HG03432 (cell line): ENCODE results near the gene PKD1L1.

Experiments
- ATAC-seq: cut with Tn5 transposase; IDR thresholded peaks from one replicate; pipeline ENCODE4 v1.9.1; 2021; ENCODE audit warnings: mild to moderate bottlenecking, moderate library complexity; ENCODE audit not compliant: unreplicated experiment

The PKD1L1 gene

GRCh38 chr7:47746468-47746867, 201.8 kb downstream of the PKD1L1 start:
- no peak for ATAC-seq

- no peak for ATAC-seq
Observed at GRCh38 chr7:47744883-47745282, 203.4 kb downstream of the PKD1L1 start.

- ATAC-seq = no peak
Observed at GRCh38 chr7:47743965-47744591, 204.2 kb downstream of the PKD1L1 start.

- no peak for ATAC-seq
Observed at GRCh38 chr7:47741984-47742383, 206.3 kb downstream of the PKD1L1 start.

- no peak for ATAC-seq
Observed at GRCh38 chr7:47739891-47740290, 208.4 kb downstream of the PKD1L1 start.

GRCh38 chr7:47739301-47739875, 208.9 kb downstream of the PKD1L1 start:
- ATAC-seq = no peak

- ATAC-seq = no peak
Observed at GRCh38 chr7:47738563-47739166, 209.6 kb downstream of the PKD1L1 start.

- ATAC-seq = no peak
Observed at GRCh38 chr7:47737601-47738000, 210.7 kb downstream of the PKD1L1 start.

GRCh38 chr7:47735431-47736345, 212.6 kb downstream of the PKD1L1 start:
- no peak for ATAC-seq

- no peak for ATAC-seq
Observed at GRCh38 chr7:47734949-47735291, 213.3 kb downstream of the PKD1L1 start.

GRCh38 chr7:47734287-47734948, 213.8 kb downstream of the PKD1L1 start:
- ATAC-seq = no peak

DNA sequence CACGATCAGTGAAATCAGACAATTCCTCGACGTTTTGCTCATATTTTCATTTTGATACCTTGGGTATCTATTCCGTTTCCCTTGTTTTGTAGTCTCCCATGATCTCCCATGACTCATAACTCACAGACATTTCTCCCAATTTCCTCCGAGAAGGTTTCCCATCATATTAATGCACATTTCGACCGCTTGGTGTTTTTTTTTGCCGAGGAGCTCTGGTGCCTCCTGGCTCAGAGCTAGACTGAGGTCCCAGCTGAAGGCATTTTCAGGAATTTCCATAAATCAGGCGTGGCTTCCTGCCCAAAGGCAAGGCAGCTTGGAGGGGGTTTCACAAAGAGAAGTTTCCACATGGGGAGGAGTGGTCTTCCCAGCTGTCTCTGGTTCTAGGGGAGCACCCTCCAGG, 218.1 kb downstream of the PKD1L1 start:
- ATAC-seq = no peak

DNA sequence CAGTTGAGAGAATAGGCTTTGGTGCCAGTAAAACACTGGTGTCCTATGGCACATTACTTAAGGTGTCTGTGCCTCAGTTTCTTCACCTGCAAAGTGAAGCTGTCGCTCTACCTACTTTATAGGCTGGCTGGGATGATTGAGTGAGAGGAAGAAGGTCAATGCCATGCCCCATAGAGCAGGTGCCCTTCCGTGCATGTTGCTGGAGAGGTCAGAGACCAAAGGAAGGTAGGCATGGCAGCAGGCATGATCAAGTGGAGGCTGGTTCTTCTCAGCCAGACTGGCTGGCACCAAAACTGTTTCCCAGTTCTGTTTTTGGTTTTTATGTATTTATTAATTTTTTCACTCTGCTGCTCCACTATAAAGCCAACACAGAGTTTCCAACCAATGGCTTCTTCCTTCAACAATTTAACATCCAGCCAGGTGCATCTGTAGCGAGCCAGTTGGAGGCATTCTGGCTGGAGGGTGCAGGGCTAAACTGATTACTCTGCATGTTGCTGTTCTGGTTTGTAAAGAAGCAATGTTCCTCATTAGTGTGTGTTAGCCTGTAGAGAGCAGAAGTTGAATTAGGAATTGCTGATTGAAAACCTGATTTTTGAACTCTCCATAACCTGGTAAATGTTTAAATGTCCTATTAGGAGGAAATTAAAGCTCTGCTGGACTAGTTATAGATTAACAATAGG, 222.1 kb downstream of the PKD1L1 start:
- no peak for ATAC-seq

- ATAC-seq = no peak
Observed at GRCh38 chr7:47725031-47725780, 223.1 kb downstream of the PKD1L1 start.
